ENCODE measurements around the gene XCR1. TPM values are rescaled to one million over a fixed set of nuclear protein-coding genes. Genes with fewer than 3 reads are reported as not detected.

Gene XCR1
- total and polyA plus RNA-seq, 2 of the 8 experiments (the other 6 are each of a cell fraction or from before 2014, with no cell fraction given) = 0.53 TPM; not detected in 1

GRCh38 chr3:46020766-46021510 lies 6.3 kb downstream of the XCR1 start (continued):
- no peak for TF ChIP-seq EGR1 (IDR thresholded peaks at IDR 0.05; ENCODE audit: borderline replicate concordance, low read depth, low read length)
- TF ChIP-seq ATF2 (IDR thresholded peaks at IDR 0.05; ENCODE audit: low read length) = no peak
- no peak for TF ChIP-seq YY1 (IDR thresholded peaks at IDR 0.05; ENCODE audit: low read depth, low read length)
- no peak for TF ChIP-seq CTBP2 (IDR thresholded peaks at IDR 0.05; ENCODE audit: borderline replicate concordance, insufficient read depth, insufficient read length, low read length)
- no peak for TF ChIP-seq CBX5 (IDR thresholded peaks at IDR 0.05; ENCODE audit: low read depth, low read length)
- no peak for TF ChIP-seq JUN (IDR thresholded peaks at IDR 0.05; ENCODE audit: low read depth, low read length)
- TF ChIP-seq SIRT6 (IDR thresholded peaks at IDR 0.05; ENCODE audit: low read length) = no peak
- TF ChIP-seq RBBP5 (IDR thresholded peaks at IDR 0.05; ENCODE audit: borderline replicate concordance, low read depth, low read length) = no peak
- TF ChIP-seq SP4 (IDR thresholded peaks at IDR 0.05; ENCODE audit: low read length) = no peak

Measured in H1 (cell line).